Activated CD8-positive, alpha-beta memory T cell treated with anti-CD3 and anti-CD28 coated beads for 36 hours (primary cell): ENCODE results near the gene MAPKAPK2. TPM values are rescaled to one million over a fixed set of nuclear protein-coding genes. Genes with fewer than 3 reads are reported as not detected.

Experiments
- CTCF ChIA-PET: fragments of 350-600 bp; sonication (Branson Sonifier 250); formaldehyde crosslinking; loops from one replicate; lab custom pipeline; 2021; ENCODE audit warnings: antibody characterized with exemption; lab: Charles Lee
- POLR2A ChIA-PET: fragments of 350-600 bp; sonication (Branson Sonifier 250); formaldehyde crosslinking; loops from one replicate; lab custom pipeline; 2021; ENCODE audit warnings: antibody characterized with exemption; lab: Charles Lee
- total RNA-seq, 2 experiments: library from RNA; stranded (reverse); gene quantifications; one replicate each; pipeline ENCODE4 v1.2.3, GENCODE V29; 2021

MAPKAPK2 gene
- total RNA-seq, 2 experiments from 2014 or later = 86.9 to 87.3 TPM

- CTCF ChIA-PET = interaction anchor here (1.3 to 3.4 kb wide), 5 partner anchors 9 to 42 kb away, joined by 3 to 14 read pairs (median 4); no protein-coding TSS in a partner anchor
- POLR2A ChIA-PET = no interaction called here
Measured at GRCh38 chr1:206706298-206706791, 21.6 kb downstream of the MAPKAPK2 start.

GRCh38 chr1:206706806-206707366 is 22.2 kb downstream of the MAPKAPK2 start:
- ChIA-PET POLR2A (no interaction called here), CTCF (interaction anchor here (1.3 to 3.4 kb wide), 5 partner anchors 8 to 43 kb away, joined by 3 to 14 read pairs (median 4); no protein-coding TSS in a partner anchor)

GRCh38 chr1:206708058-206708457 is 23.4 kb downstream of the MAPKAPK2 start:
- POLR2A ChIA-PET = no interaction called here

GRCh38 chr1:206708882-206709281 is 24.2 kb downstream of the MAPKAPK2 start:
- ChIA-PET CTCF (interaction anchor here (1.4 kb wide), 2 partner anchors 16 to 18 kb away, joined by 4 read pairs; no protein-coding TSS in a partner anchor), POLR2A (interaction anchor here (0.6 kb wide), 1 partner anchor 201 kb away, joined by 6 read pairs; no protein-coding TSS in a partner anchor)

More at GRCh38 chr1:206708058-206708457, 23.4 kb downstream of the MAPKAPK2 start:
- CTCF ChIA-PET = interaction anchor here (1.5 kb wide), 1 partner anchor 15 kb away, joined by 3 read pairs; no protein-coding TSS in a partner anchor

- CTCF ChIA-PET = interaction anchor here (1.4 kb wide), 2 partner anchors 16 to 17 kb away, joined by 4 read pairs; no protein-coding TSS in a partner anchor
Measured at GRCh38 chr1:206709322-206709721, 24.6 kb downstream of the MAPKAPK2 start.

GRCh38 chr1:206709772-206710459 is 25.2 kb downstream of the MAPKAPK2 start:
- ChIA-PET CTCF (interaction anchor here (0.5 to 1.4 kb wide), 3 partner anchors 15 to 74 kb away, joined by 3 to 4 read pairs (median 4); no protein-coding TSS in a partner anchor), POLR2A (no interaction called here)

More at GRCh38 chr1:206709322-206709721, 24.6 kb downstream of the MAPKAPK2 start:
- POLR2A ChIA-PET = no interaction called here

GRCh38 chr1:206710460-206710823 is 25.7 kb downstream of the MAPKAPK2 start:
- ChIA-PET CTCF (no interaction called here), POLR2A (no interaction called here)

GRCh38 chr1:206713070-206713469 is 28.4 kb downstream of the MAPKAPK2 start:
- ChIA-PET CTCF (interaction anchor here (0.7 to 4.2 kb wide), 6 partner anchors 12 to 206 kb away, joined by 3 to 32 read pairs (median 4); no protein-coding TSS in a partner anchor), POLR2A (interaction anchor here (0.6 to 1.0 kb wide), 2 partner anchors 29 to 1081 kb away, joined by 3 to 6 read pairs; no protein-coding TSS in a partner anchor)

- ChIA-PET POLR2A (interaction anchor here (0.7 kb wide), 1 partner anchor 13 kb away, joined by 3 read pairs; no protein-coding TSS in a partner anchor), CTCF (interaction anchor here (2.0 to 4.2 kb wide), 3 partner anchors 11 to 199 kb away, joined by 5 to 32 read pairs (median 8); no protein-coding TSS in a partner anchor)
Measured at GRCh38 chr1:206713910-206714312, 29.2 kb downstream of the MAPKAPK2 start.

GRCh38 chr1:206714331-206715058 is 29.8 kb downstream of the MAPKAPK2 start:
- CTCF ChIA-PET = interaction anchor here (0.5 to 4.2 kb wide), 9 partner anchors 8 to 233 kb away, joined by 3 to 32 read pairs (median 3); partner anchors contain the start of gene MAPKAPK2

GRCh38 chr1:206715120-206715519 is 30.4 kb downstream of the MAPKAPK2 start:
- POLR2A ChIA-PET = interaction anchor here (0.6 to 1.2 kb wide), 3 partner anchors 19 to 207 kb away, joined by 4 to 12 read pairs (median 6); partner anchors contain the start of genes EIF2D and FCMR
- CTCF ChIA-PET = interaction anchor here (0.5 to 4.2 kb wide), 8 partner anchors 9 to 233 kb away, joined by 3 to 32 read pairs (median 3); partner anchors contain the start of gene MAPKAPK2

More at GRCh38 chr1:206714331-206715058, 29.8 kb downstream of the MAPKAPK2 start:
- POLR2A ChIA-PET = interaction anchor here (0.6 to 0.7 kb wide), 3 partner anchors 14 to 207 kb away, joined by 3 to 12 read pairs (median 6); partner anchors contain the start of genes EIF2D and FCMR

- CTCF ChIA-PET = interaction anchor here (0.6 to 2.7 kb wide), 8 partner anchors 10 to 234 kb away, joined by 3 to 7 read pairs (median 3); partner anchors contain the start of gene DYRK3
- POLR2A ChIA-PET = interaction anchor here (0.6 to 1.2 kb wide), 3 partner anchors 19 to 103 kb away, joined by 3 to 6 read pairs (median 4); partner anchors contain the start of gene EIF2D
Measured at GRCh38 chr1:206715552-206716158, 30.9 kb downstream of the MAPKAPK2 start.

GRCh38 chr1:206716159-206716869 is 31.6 kb downstream of the MAPKAPK2 start:
- POLR2A ChIA-PET = interaction anchor here (0.7 to 1.2 kb wide), 3 partner anchors 20 to 29 kb away, joined by 3 to 4 read pairs (median 4); no protein-coding TSS in a partner anchor

GRCh38 chr1:206716870-206717673 is 32.4 kb downstream of the MAPKAPK2 start:
- POLR2A ChIA-PET = interaction anchor here (1.0 kb wide), 1 partner anchor 29 kb away, joined by 4 read pairs; no protein-coding TSS in a partner anchor
- CTCF ChIA-PET = interaction anchor here (0.8 to 2.7 kb wide), 5 partner anchors 9 to 53 kb away, joined by 3 to 7 read pairs (median 3); no protein-coding TSS in a partner anchor

More at GRCh38 chr1:206716159-206716869, 31.6 kb downstream of the MAPKAPK2 start:
- CTCF ChIA-PET = interaction anchor here (0.6 to 2.7 kb wide), 7 partner anchors 9 to 235 kb away, joined by 3 to 7 read pairs (median 3); partner anchors contain the start of gene DYRK3

- ChIA-PET CTCF (interaction anchor here (1.3 to 2.7 kb wide), 3 partner anchors 9 to 27 kb away, joined by 3 to 7 read pairs (median 3); no protein-coding TSS in a partner anchor), POLR2A (no interaction called here)
Measured at GRCh38 chr1:206717674-206717989, 32.9 kb downstream of the MAPKAPK2 start.
